Mucosa of rectum (tissue), 2 donors: ENCODE data around the gene DOCK1.

Experiments
- H3K27ac ChIP-seq, 2 donors: one replicate each; pipeline ENCODE4 v1.7.0; 2013; ENCODE audit warnings: inconsistent platforms in 2 of 2, low read depth in 2 of 2, low read length in 2 of 2
- H3K27me3 ChIP-seq, 2 donors: one replicate each; pipeline ENCODE4 v1.7.0; 2013; ENCODE audit warnings: low read length in 2 of 2; ENCODE audit not compliant: control insufficient read depth in 2 of 2, insufficient read depth in 2 of 2
- H3K36me3 ChIP-seq, 2 donors: one replicate each; pipeline ENCODE4 v1.7.0; 2013; ENCODE audit warnings: low read length in 2 of 2; ENCODE audit not compliant: control insufficient read depth in 2 of 2, insufficient read depth in 2 of 2
- H3K4me1 ChIP-seq, 2 donors: one replicate each; pipeline ENCODE4 v1.7.0; 2013; ENCODE audit warnings: low read length in 2 of 2, mild to moderate bottlenecking in 1 of 2; ENCODE audit not compliant: control insufficient read depth in 2 of 2, insufficient read depth in 2 of 2
- H3K4me3 ChIP-seq, 2 donors: one replicate each; pipeline ENCODE4 v1.7.0; 2013; ENCODE audit warnings: low read length in 2 of 2
- H3K9ac ChIP-seq, 2 donors: one replicate each; pipeline ENCODE4 v1.7.0; 2013; ENCODE audit warnings: low read length in 2 of 2, low read depth in 1 of 2, mild to moderate bottlenecking in 1 of 2
- H3K9me3 ChIP-seq, 2 donors: one replicate each; pipeline ENCODE4 v1.7.0; 2013; ENCODE audit warnings: low read length in 2 of 2; ENCODE audit not compliant: control insufficient read depth in 2 of 2
- donor health status: healthy.
- donor health status: Normal muscosa, but diverticular disease.

DOCK1 gene

DNA sequence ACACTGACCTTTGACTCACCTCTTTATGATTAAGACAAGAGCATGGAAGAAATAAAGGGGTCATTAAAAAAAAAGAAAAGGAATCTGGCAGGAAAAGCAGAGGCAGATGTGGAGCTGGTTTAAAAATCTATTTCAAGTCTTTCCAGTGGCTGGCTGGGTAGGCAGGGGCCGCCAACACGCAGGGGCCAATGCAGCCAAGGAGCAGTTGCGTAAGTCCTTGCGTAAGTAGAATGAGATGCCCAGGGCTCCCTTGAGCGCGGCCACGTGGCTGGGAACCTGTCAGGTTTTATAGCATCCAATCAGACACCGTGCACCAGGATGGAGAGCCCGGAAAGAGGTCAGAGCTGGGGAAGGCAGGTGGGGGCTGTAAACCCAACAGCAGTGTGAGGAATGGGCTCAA lies 414.9 kb downstream of the DOCK1 start:
- Histone ChIP-seq H3K36me3 (no peaks in the 10 kb centered on the region), H3K4me3 (no peak overlapping the region), H3K9me3 (no peaks in the 10 kb centered on the region), H3K4me1 (no peaks in the 10 kb centered on the region), H3K27ac (no peak overlapping the region), H3K9ac (no peak overlapping the region), H3K27me3 (no peaks in the 10 kb centered on the region)

- Histone ChIP-seq H3K9me3 (no peaks in the 10 kb centered on the region), H3K9ac (no peak overlapping the region), H3K27me3 (no peaks in the 10 kb centered on the region), H3K36me3 (no peaks in the 10 kb centered on the region), H3K27ac (no peak overlapping the region), H3K4me3 (no peak overlapping the region), H3K4me1 (no peaks in the 10 kb centered on the region)
Measured at GRCh38 chr10:127322286-127322685, 417.1 kb downstream of the DOCK1 start.

DNA sequence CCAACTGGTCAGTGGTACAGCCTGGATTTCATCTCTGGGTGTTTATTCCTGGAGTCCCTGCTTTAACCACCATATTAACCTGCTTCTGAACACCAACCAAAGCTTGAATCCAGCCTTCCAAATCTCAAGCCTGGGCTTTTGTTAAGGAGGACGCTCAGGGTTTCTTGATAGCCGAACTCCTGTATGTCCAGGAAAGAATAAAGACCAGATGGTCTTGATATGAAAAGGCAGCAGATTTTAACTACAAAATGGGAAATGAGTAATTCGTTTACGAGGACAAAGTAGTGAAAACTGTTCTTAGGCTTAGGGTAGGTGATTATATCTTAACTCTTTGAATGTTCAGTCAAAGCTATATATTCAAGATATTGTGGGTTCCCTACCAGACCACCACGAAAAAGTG lies 420.3 kb downstream of the DOCK1 start:
- Histone ChIP-seq H3K36me3 (no peaks in the 10 kb centered on the region), H3K27me3 (no peaks in the 10 kb centered on the region), H3K27ac (no peak overlapping the region), H3K4me1 (no peaks in the 10 kb centered on the region), H3K9me3 (no peaks in the 10 kb centered on the region), H3K4me3 (no peak overlapping the region), H3K9ac (no peak overlapping the region)

DNA sequence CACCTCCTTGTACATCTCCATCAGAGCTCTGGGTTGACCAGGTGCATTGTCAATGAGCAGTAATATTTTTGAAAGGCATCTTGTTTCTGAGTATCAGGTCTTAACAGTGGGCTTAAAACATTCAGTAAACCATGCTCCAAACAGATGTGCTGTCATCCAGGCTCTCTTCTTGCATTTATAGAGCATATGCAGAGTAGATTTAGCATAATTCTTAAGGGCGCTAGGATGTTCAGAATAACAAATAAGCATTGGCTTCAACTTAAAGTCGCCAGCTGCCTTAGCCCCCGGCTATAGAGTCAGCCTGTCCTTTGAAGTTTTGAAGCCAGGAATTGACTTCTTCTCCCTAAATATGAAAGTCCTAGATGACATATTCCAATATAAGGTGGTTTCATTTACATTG lies 421.7 kb downstream of the DOCK1 start:
- H3K27ac ChIP-seq: no peak overlapping the region
- H3K9ac ChIP-seq: no peak overlapping the region
- H3K4me3 ChIP-seq: no peak overlapping the region
- H3K9me3 ChIP-seq: no peaks in the 10 kb centered on the region
- no peaks in the 10 kb centered on the region for H3K27me3 ChIP-seq
- H3K36me3 ChIP-seq: no peaks in the 10 kb centered on the region
- no peaks in the 10 kb centered on the region for H3K4me1 ChIP-seq

DNA sequence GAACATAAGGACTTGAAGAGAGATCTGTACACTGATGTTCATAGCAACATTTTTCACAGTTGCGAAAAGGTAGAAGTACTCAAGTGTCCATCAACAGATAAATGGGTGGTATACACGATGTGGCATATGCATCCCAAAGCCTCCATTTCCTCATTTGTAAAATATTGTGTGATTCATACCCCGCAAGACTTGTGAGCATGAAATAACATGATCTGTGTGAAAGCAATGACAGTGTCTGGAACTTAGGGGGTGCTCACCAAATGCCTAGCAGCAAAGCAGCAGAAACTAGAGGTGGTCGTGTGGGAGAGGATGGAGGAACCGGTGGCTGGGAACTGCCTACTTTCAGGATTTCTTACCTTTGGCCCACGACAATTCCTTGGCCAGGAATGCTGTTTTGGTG lies 426.5 kb downstream of the DOCK1 start:
- Histone ChIP-seq H3K4me3 (no peak overlapping the region), H3K9me3 (no peaks in the 10 kb centered on the region), H3K9ac (no peak overlapping the region), H3K36me3 (no peaks in the 10 kb centered on the region), H3K27ac (no peak overlapping the region), H3K4me1 (no peaks in the 10 kb centered on the region), H3K27me3 (no peaks in the 10 kb centered on the region)

DNA sequence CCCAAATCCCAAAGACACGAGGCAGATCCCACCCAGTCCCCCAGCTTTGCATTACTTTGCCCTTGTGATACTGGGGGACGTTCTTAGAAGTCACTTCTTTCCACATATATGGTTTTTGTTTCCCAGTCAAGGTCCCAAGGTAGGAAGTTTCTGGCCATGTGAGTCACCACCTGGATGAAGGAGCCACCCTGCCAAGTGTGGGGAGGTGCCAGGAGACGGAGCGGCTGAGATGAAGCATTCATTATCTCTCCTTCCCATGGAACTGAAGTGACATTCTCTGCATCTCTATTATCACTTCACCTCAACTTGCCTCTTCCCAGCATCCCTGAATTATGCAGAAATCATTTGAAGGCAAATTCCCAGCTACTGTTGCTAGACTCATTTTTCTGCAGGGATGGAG lies 427.4 kb downstream of the DOCK1 start:
- Histone ChIP-seq H3K4me3 (no peak overlapping the region), H3K27me3 (no peaks in the 10 kb centered on the region), H3K9ac (no peak overlapping the region), H3K27ac (no peak overlapping the region), H3K36me3 (no peaks in the 10 kb centered on the region), H3K4me1 (no peaks in the 10 kb centered on the region), H3K9me3 (no peaks in the 10 kb centered on the region)

- Histone ChIP-seq H3K36me3 (peaks cover 0 to 3% of the 10 kb centered on the region in 2 donors), H3K27me3 (no peaks in the 10 kb centered on the region), H3K9me3 (no peaks in the 10 kb centered on the region), H3K9ac (no peak overlapping the region), H3K27ac (no peak overlapping the region), H3K4me3 (no peak overlapping the region), H3K4me1 (no peaks in the 10 kb centered on the region)
Measured at GRCh38 chr10:127337801-127338200, 432.6 kb downstream of the DOCK1 start.

DNA sequence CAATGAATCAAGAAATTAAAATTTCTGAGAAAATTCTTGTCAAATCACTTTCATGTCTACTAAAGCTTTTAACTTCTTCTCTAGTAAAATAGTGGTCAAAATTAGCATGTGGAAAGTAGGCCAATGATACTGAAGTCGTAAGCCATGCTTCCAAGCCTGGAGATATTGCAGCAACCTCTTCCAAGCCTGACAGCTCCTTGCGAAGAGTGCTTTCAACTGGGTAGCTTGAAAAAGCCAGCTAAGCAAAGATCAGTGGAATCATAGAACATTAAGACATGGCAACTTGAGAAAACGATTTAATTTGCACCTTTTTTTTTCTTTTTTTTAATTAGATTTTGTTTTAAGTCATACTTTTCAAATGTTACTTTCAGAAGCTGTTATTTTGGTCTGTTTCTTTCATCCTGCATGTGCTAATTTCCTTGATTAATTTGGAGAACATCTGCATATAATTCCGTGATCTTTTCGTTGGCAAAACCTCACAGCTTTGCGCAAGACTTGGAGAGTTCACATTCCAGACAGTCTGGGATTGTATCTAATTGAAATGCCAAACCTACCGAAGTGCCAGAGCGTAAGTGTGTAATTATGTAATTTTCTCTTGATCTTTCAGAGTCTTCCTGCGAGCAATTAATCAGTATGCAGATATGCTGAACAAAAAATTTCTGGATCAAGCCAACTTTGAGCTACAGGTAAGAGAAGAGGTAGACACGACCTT lies 433.3 kb downstream of the DOCK1 start:
- Histone ChIP-seq H3K9ac (no peak overlapping the region), H3K27me3 (no peaks in the 10 kb centered on the region), H3K9me3 (no peaks in the 10 kb centered on the region), H3K36me3 (peaks cover 0 to 3% of the 10 kb centered on the region in 2 donors), H3K4me3 (no peak overlapping the region), H3K27ac (no peak overlapping the region), H3K4me1 (no peaks in the 10 kb centered on the region)

- no peak overlapping the region for H3K27ac ChIP-seq
- peaks cover 15 to 19% of the 10 kb centered on the region in 2 donors for H3K36me3 ChIP-seq
- H3K4me1 ChIP-seq: no peaks in the 10 kb centered on the region
- H3K27me3 ChIP-seq: no peaks in the 10 kb centered on the region
- H3K9ac ChIP-seq: no peak overlapping the region
- no peaks in the 10 kb centered on the region for H3K9me3 ChIP-seq
- H3K4me3 ChIP-seq: no peak overlapping the region
Measured at GRCh38 chr10:127343821-127344220, 438.6 kb downstream of the DOCK1 start.

- no peak overlapping the region for H3K4me3 ChIP-seq
Measured at GRCh38 chr10:127344346-127344745, 439.1 kb downstream of the DOCK1 start.

More at GRCh38 chr10:127344346-127344745, 439.1 kb downstream of the DOCK1 start:
- no peaks in the 10 kb centered on the region for H3K4me1 ChIP-seq
- H3K9ac ChIP-seq: no peak overlapping the region
- no peak overlapping the region for H3K27ac ChIP-seq
- H3K27me3 ChIP-seq: no peaks in the 10 kb centered on the region
- H3K9me3 ChIP-seq: no peaks in the 10 kb centered on the region
- peaks cover 15 to 17% of the 10 kb centered on the region in 2 donors for H3K36me3 ChIP-seq
